K562 (cell line): Measurements from ENCODE around the gene MMP2. TPM values are rescaled to one million over a fixed set of nuclear protein-coding genes. Genes with fewer than 3 reads are reported as not detected.

ENCODE experiments used
- ATAC-seq: fragments of 200-7000 bp; cut with Tn5 transposase; 3 replicates; pipeline ENCODE4 v1.9.1; 2020; ENCODE audit warnings: moderate library complexity
- BruUV-seq: library from RNA; stranded (reverse); fragments of 400-500 nt; replicated peaks from 2 replicates; lab custom pipeline; 2021; lab: Mats Ljungman, UMichigan
- CTCF ChIA-PET: fragments of 300-600 bp; formaldehyde crosslinking; extraction: SDS; loops from one replicate; lab custom pipeline; 2021; ENCODE audit warnings: low intra/inter-chr PET ratio; lab: Yijun Ruan, JAX
- POLR2A ChIA-PET: fragments of 300-600, 350-650 bp; sonication (Branson Sonifier 250); formaldehyde crosslinking; extraction: SDS; loops from one replicate; lab custom pipeline; 2021; ENCODE audit warnings: antibody characterized with exemption, inconsistent platforms; lab: Yijun Ruan, JAX
- DNase-seq, 4 experiments: peaks; one replicate each; pipeline versions ENCODE4 v3.0.0 to v3.0.0-alpha.2; 2011 to 2018; ENCODE audit warnings: low spot score in 3 of 4, mixed read lengths in 3 of 4; ENCODE audit errors: extremely low read depth in 1 of 4
- FAIRE-seq: peaks from 2 replicates; lab custom pipeline; 2011; peaks lifted over from hg19 to GRCh38; lab: Jason Lieb, UNC
- H2AFZ ChIP-seq: 2 replicates; pipeline ENCODE4 v1.6.0; 2011; ENCODE audit warnings: low read depth, low read length, control low read depth, inconsistent platforms
- H3K27ac ChIP-seq: fragments of 200-600 bp; 3 replicates; pipeline ENCODE4 v1.8.0; 2011; ENCODE audit warnings: low read depth, mild to moderate bottlenecking, control low read depth, inconsistent platforms, low read length, moderate library complexity, mixed read lengths; ENCODE audit errors: extremely low read depth
- H3K27me3 ChIP-seq, 2 experiments: fragments of 300-600 bp in 1 of 2; 2 replicates in 1 of 2; 3 replicates in 1 of 2; pipeline versions ENCODE4 v1.6.0 to v1.8.0; 2011; ENCODE audit warnings: inconsistent platforms in 2 of 2, low read length in 2 of 2, mild to moderate bottlenecking in 1 of 2, mixed read lengths in 1 of 2, moderate library complexity in 1 of 2; ENCODE audit not compliant: control insufficient read depth in 2 of 2, insufficient read depth in 2 of 2
- H3K36me3 ChIP-seq: fragments of 300-600 bp; 3 replicates; pipeline ENCODE4 v1.8.0; 2011; ENCODE audit warnings: mild to moderate bottlenecking, low read length, inconsistent platforms; ENCODE audit not compliant: control insufficient read depth, insufficient read depth
- H3K4me1 ChIP-seq, 2 experiments: fragments of 200-600 bp in 1 of 2; replicated peaks in 1 of 2; 2 replicates in 1 of 2; 3 replicates in 1 of 2; pipeline versions ENCODE4 v1.5.1 to v1.8.0; 2011; ENCODE audit warnings: inconsistent platforms in 2 of 2, low read length in 2 of 2, mild to moderate bottlenecking in 1 of 2, mixed read lengths in 1 of 2, moderate library complexity in 1 of 2; ENCODE audit not compliant: control insufficient read depth in 2 of 2, insufficient read depth in 2 of 2
- H3K4me2 ChIP-seq: 2 replicates; pipeline ENCODE4 v1.6.1; 2011; ENCODE audit warnings: low read length, control low read depth, inconsistent platforms, mixed read lengths; ENCODE audit not compliant: insufficient read depth
- H3K4me3 ChIP-seq: fragments of 200-600 bp; sonication (generic), shearing (Covaris generic); 2 replicates; pipeline ENCODE4 v1.5.1; 2016; ENCODE audit warnings: control low read depth, inconsistent platforms
- H3K79me2 ChIP-seq: fragments of 200-600 bp; 3 replicates; pipeline ENCODE4 v1.8.0; 2011; ENCODE audit warnings: low read length, inconsistent platforms; ENCODE audit not compliant: control insufficient read depth, insufficient read depth
- H3K9ac ChIP-seq, 2 experiments: 2 replicates each; pipeline versions ENCODE4 v1.6.0 to v1.6.1; 2011; ENCODE audit warnings: low read depth in 2 of 2, low read length in 2 of 2, control low read depth in 1 of 2, inconsistent platforms in 1 of 2, mild to moderate bottlenecking in 1 of 2, mixed read lengths in 1 of 2; ENCODE audit not compliant: insufficient read depth in 1 of 2
- H3K9me1 ChIP-seq: one replicate; pipeline ENCODE4 v1.6.0; 2011; ENCODE audit warnings: inconsistent platforms, mild to moderate bottlenecking, low read length, moderate library complexity; ENCODE audit not compliant: control insufficient read depth, insufficient read depth
- H3K9me3 ChIP-seq: replicated peaks from 2 replicates; pipeline ENCODE4 v1.5.1; 2011; ENCODE audit warnings: low read depth, low read length, inconsistent platforms; ENCODE audit not compliant: control insufficient read depth, insufficient read depth
- H4K20me1 ChIP-seq: replicated peaks from 2 replicates; pipeline ENCODE4 v1.6.1; 2011; ENCODE audit warnings: low read length, inconsistent platforms, mixed read lengths; ENCODE audit not compliant: control insufficient read depth, insufficient read depth
- MAFF ChIP-seq: IDR thresholded peaks from 2 replicates; pipeline ENCODE4 v1.6.1; 2012; ENCODE audit warnings: low read length, improper control_type of control experiment
- RERE ChIP-seq: sonication (generic); formaldehyde crosslinking; IDR thresholded peaks from 2 replicates; pipeline ENCODE4 v1.8.0; 2023; ENCODE audit warnings: missing genetic modification reagents, mild to moderate bottlenecking, borderline replicate concordance
- SMAD3 ChIP-seq: fragments of 450-650 bp; formaldehyde crosslinking; conservative IDR thresholded peaks from 2 replicates; pipeline ENCODE4 v1.4.0; 2020; ENCODE audit warnings: mild to moderate bottlenecking
- ZNF318 ChIP-seq, 2 experiments: fragments of 450-650 bp; IDR thresholded peaks; 2 replicates each; pipeline ENCODE4 v1.6.1; 2016; ENCODE audit warnings: mild to moderate bottlenecking in 2 of 2, borderline replicate concordance in 1 of 2, low read depth in 1 of 2, moderate library complexity in 1 of 2
- WGBS: fragments of 100-300 bp; shearing (Covaris generic); methylation state at CpG from one replicate; pipeline ENCODE4 v1.1.6; 2016; ENCODE audit warnings: low coverage, mixed read lengths; ENCODE audit not compliant: insufficient coverage; ENCODE audit errors: missing lambda C conversion rate; 5-methylcytosine and 5-hydroxymethylcytosine counted together
- in situ Hi-C: fragments of 300-500 bp; cut with MboI; formaldehyde crosslinking; loops from 4 replicates; pipeline ENCODE4 v1.15.0; 2018; ENCODE audit warnings: inconsistent platforms, mixed read lengths
- intact Hi-C: fragments of 100-400 bp; cut with micrococcal nuclease; formaldehyde crosslinking; loops from 2 replicates; pipeline ENCODE4 v1.14.2; 2022
- polyA plus RNA-seq, 8 experiments: library from polyadenylated mRNA; depleted of rRNA in 4 of 8; stranded (reverse) in 5 of 8; unstranded in 3 of 8; fragments of >200 nt; fragmentation: Nextera tagmentation in 2 of 8; fragmentation: Illumina TruSeq in 1 of 8; extraction: Ambion mirVana in 2 of 8; extraction: Trizol in 1 of 8; gene quantifications; 2 replicates each; pipeline versions ENCODE4 v1.2.1 to v1.2.3, GENCODE V29; 2011 to 2014; ENCODE audit warnings: inconsistent platforms in 1 of 8, missing spikeins in 1 of 8
- total RNA-seq, 7 experiments: library from RNA; depleted of rRNA in 6 of 7; stranded (reverse); fragments of >200 nt in 6 of 7; fragmentation: Illumina TruSeq in 2 of 7; extraction: Trizol in 2 of 7; gene quantifications; 2 replicates each; pipeline versions ENCODE4 v1.2.1 to v1.2.3, GENCODE V29; 2011 to 2021; ENCODE audit warnings: low replicate concordance in 1 of 7
- TF ChIP-seq, protein P1 (sequence below): fragments of 250-450 bp; sonication (Bioruptor Pico); IDR thresholded peaks from 2 replicates; pipeline ENCODE4 v1.5.0; 2022; ENCODE audit warnings: mild to moderate bottlenecking

The MMP2 gene
- total and polyA plus RNA-seq, 9 of the 15 experiments (the other 6 are each of a cell fraction or from before 2014, with no cell fraction given): 0.05 to 0.53 TPM; not detected in 7

GRCh38 chr16:55555436-55555835 lies 76.4 kb downstream of the MMP2 start:
- no peak overlapping the region for H3K27ac ChIP-seq
- no peak overlapping the region for H2AFZ ChIP-seq
- H3K27me3 ChIP-seq: no peaks in the 10 kb centered on the region
- in situ Hi-C loops (no loop called here), intact Hi-C loops (no loop called here)
- POLR2A ChIA-PET: no interaction called here
- no peaks in the 10 kb centered on the region for H4K20me1 ChIP-seq
- H3K36me3 ChIP-seq: no peaks in the 10 kb centered on the region
- no peaks in the 10 kb centered on the region for H3K9me3 ChIP-seq
- DNase-seq: no peak
- H3K4me3 ChIP-seq: no peak overlapping the region
- no peak overlapping the region for H3K4me2 ChIP-seq
- CTCF ChIA-PET: no interaction called here
- WGBS: 18% methylated on average over 2 of the region's 2 CpGs
- no peaks in the 10 kb centered on the region for H3K79me2 ChIP-seq
- ATAC-seq: no peak
- H3K4me1 ChIP-seq: no peaks in the 10 kb centered on the region
- no TSS peak for BruUV-seq
- no peak overlapping the region for H3K9ac ChIP-seq
- TF ChIP-seq, protein P1, sequence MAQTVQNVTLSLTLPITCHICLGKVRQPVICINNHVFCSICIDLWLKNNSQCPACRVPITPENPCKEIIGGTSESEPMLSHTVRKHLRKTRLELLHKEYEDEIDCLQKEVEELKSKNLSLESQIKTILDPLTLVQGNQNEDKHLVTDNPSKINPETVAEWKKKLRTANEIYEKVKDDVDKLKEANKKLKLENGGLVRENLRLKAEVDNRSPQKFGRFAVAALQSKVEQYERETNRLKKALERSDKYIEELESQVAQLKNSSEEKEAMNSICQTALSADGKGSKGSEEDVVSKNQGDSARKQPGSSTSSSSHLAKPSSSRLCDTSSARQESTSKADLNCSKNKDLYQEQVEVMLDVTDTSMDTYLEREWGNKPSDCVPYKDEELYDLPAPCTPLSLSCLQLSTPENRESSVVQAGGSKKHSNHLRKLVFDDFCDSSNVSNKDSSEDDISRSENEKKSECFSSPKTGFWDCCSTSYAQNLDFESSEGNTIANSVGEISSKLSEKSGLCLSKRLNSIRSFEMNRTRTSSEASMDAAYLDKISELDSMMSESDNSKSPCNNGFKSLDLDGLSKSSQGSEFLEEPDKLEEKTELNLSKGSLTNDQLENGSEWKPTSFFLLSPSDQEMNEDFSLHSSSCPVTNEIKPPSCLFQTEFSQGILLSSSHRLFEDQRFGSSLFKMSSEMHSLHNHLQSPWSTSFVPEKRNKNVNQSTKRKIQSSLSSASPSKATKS: no peak
- no peak for TF ChIP-seq MAFF
- TF ChIP-seq RERE (CRISPR knock-in tag): no peak
- no peak for TF ChIP-seq ZNF318 (IDR thresholded peaks at IDR 0.05; ENCODE audit: borderline replicate concordance in 1 of 2, low read depth in 1 of 2)
- no peak for TF ChIP-seq SMAD3 (CRISPR knock-in tag)
- H3K9me1 ChIP-seq: no peaks in the 10 kb centered on the region
- no peak for FAIRE-seq
